ENCODE data around the gene CHRM5. TPM values are rescaled to one million over a fixed set of nuclear protein-coding genes. Genes with fewer than 3 reads are reported as not detected.
"Not testable (repeated sequence)": the region's sequence is repeated elsewhere in the genome, so short reads cannot be mapped to it uniquely, and the experiment has no call there.

The CHRM5 gene
- total RNA-seq, 1 experiment from 2014 or later, result not detected

GRCh38 chr15:34038871-34039789, 70.8 kb downstream of the CHRM5 start, which contains the start of gene AVEN:
AVEN (minus strand) TSS chr15:34039204; CDS start chr15:34039046, 158 bp downstream.
- DNase-seq (ENCODE audit: low read depth), result no peak

GRCh38 chr15:34039790-34040113, 71.5 kb downstream of the CHRM5 start:
- DNase-seq (ENCODE audit: low read depth), result no peak

- no peak for DNase-seq (ENCODE audit: low read depth)
These were observed 75.1 kb downstream of the CHRM5 start for GRCh38 chr15:34043391-34043790.

GRCh38 chr15:34043813-34044212, 75.5 kb downstream of the CHRM5 start:
- DNase-seq (ENCODE audit: low read depth), result no peak

GRCh38 chr15:34046471-34047145, 78.3 kb downstream of the CHRM5 start:
- DNase-seq (ENCODE audit: low read depth), result no peak

GRCh38 chr15:34047893-34048775, 79.8 kb downstream of the CHRM5 start:
- DNase-seq (ENCODE audit: low read depth), result peak; percentile 38

GRCh38 chr15:34049112-34049511, 80.8 kb downstream of the CHRM5 start:
- peak; percentile 76 for DNase-seq (ENCODE audit: low read depth)

- DNase-seq (ENCODE audit: low read depth), result not testable (repeated sequence)
These were observed 82.1 kb downstream of the CHRM5 start for GRCh38 chr15:34050385-34050784.

GRCh38 chr15:34054081-34054707, 85.9 kb downstream of the CHRM5 start:
- DNase-seq (ENCODE audit: low read depth), result no peak

GRCh38 chr15:34055868-34056595, 87.7 kb downstream of the CHRM5 start:
- DNase-seq (ENCODE audit: low read depth), result peak; percentile 64

- DNase-seq (ENCODE audit: low read depth), result no peak
These were observed 88.6 kb downstream of the CHRM5 start for GRCh38 chr15:34056911-34057310.

- no peak for DNase-seq (ENCODE audit: low read depth)
These were observed 91.2 kb downstream of the CHRM5 start for GRCh38 chr15:34059476-34059875.

- DNase-seq (ENCODE audit: low read depth), result no peak
These were observed 91.6 kb downstream of the CHRM5 start for GRCh38 chr15:34059946-34060345.

GRCh38 chr15:34064438-34064837, 96.1 kb downstream of the CHRM5 start:
- DNase-seq (ENCODE audit: low read depth), result no peak

- no peak for DNase-seq (ENCODE audit: low read depth)
These were observed 97.0 kb downstream of the CHRM5 start for GRCh38 chr15:34065261-34065660.

GRCh38 chr15:34065941-34066340, 97.6 kb downstream of the CHRM5 start:
- no peak for DNase-seq (ENCODE audit: low read depth)

- peak; percentile 23 for DNase-seq (ENCODE audit: low read depth)
These were observed 101.7 kb downstream of the CHRM5 start for GRCh38 chr15:34070003-34070402.

- no peak for DNase-seq (ENCODE audit: low read depth)
These were observed 108.5 kb downstream of the CHRM5 start for GRCh38 chr15:34076785-34077184.

- DNase-seq (ENCODE audit: low read depth), result no peak
These were observed 110.6 kb downstream of the CHRM5 start for GRCh38 chr15:34078900-34079299.

- DNase-seq (ENCODE audit: low read depth), result no peak
These were observed 111.6 kb downstream of the CHRM5 start for GRCh38 chr15:34079904-34080303.
